ENCODE results near the gene ASIP. TPM values are rescaled to one million over a fixed set of nuclear protein-coding genes. Genes with fewer than 3 reads are reported as not detected.

The ASIP gene
- total RNA-seq, 4 donors from 2014 or later = not detected

- no peaks in the 10 kb centered on the region for H3K27me3 ChIP-seq
- DNase-seq = peak; percentile 96 to 99 (median 98)
- peak in 1 of 2 donors; percentile 68 for TF ChIP-seq POLR2A (IDR thresholded peaks at IDR 0.05)
- no peak for TF ChIP-seq CTCF (IDR thresholded peaks at IDR 0.05)
- H3K4me1 ChIP-seq = peaks cover 0 to 16% (median 0%) of the 10 kb centered on the region in 4 donors
- H3K36me3 ChIP-seq = no peaks in the 10 kb centered on the region
- H3K9me3 ChIP-seq = no peaks in the 10 kb centered on the region
- H3K27ac ChIP-seq = peak within 1 kb of the TSS; percentile 87 to 99 (median 90)
- H3K4me3 ChIP-seq = peak within 1 kb of the TSS; percentile 77 to 91 (median 81)
Measured at GRCh38 chr20:34302723-34303533, 61.7 kb downstream of the ASIP start, which contains the start of gene AHCY. Gene AHCY (minus strand): TSS chr20:34303355. CDS start chr20:34303270, 85 bp downstream.

GRCh38 chr20:34305333-34306230, 64.4 kb downstream of the ASIP start:
- no peaks in the 10 kb centered on the region for H3K9me3 ChIP-seq
- DNase-seq = no peak
- H3K4me1 ChIP-seq = peaks cover 0 to 26% (median 0%) of the 10 kb centered on the region in 4 donors
- H3K27me3 ChIP-seq = no peaks in the 10 kb centered on the region
- no peak for TF ChIP-seq POLR2A (IDR thresholded peaks at IDR 0.05)
- no peak for TF ChIP-seq CTCF (IDR thresholded peaks at IDR 0.05)
- H3K4me3 ChIP-seq = no peak overlapping the region
- no peak overlapping the region for H3K27ac ChIP-seq
- no peaks in the 10 kb centered on the region for H3K36me3 ChIP-seq

- no peak overlapping the region for H3K4me3 ChIP-seq
- no peak for DNase-seq
- TF ChIP-seq POLR2A (IDR thresholded peaks at IDR 0.05) = no peak
- no peak for TF ChIP-seq CTCF (IDR thresholded peaks at IDR 0.05)
- H3K4me1 ChIP-seq = peaks cover 0 to 30% (median 5%) of the 10 kb centered on the region in 4 donors
- peak overlapping the region in 1 of 4 donors; percentile 69 for H3K27ac ChIP-seq
- no peaks in the 10 kb centered on the region for H3K36me3 ChIP-seq
- H3K27me3 ChIP-seq = no peaks in the 10 kb centered on the region
- no peaks in the 10 kb centered on the region for H3K9me3 ChIP-seq
Measured at GRCh38 chr20:34309691-34310090, 68.5 kb downstream of the ASIP start.

GRCh38 chr20:34310481-34311117, 69.4 kb downstream of the ASIP start:
- H3K27me3 ChIP-seq = no peaks in the 10 kb centered on the region
- H3K9me3 ChIP-seq = no peaks in the 10 kb centered on the region
- peak overlapping the region in 2 of 4 donors; percentile 65 to 69 for H3K27ac ChIP-seq
- H3K4me1 ChIP-seq = peaks cover 0 to 30% (median 5%) of the 10 kb centered on the region in 4 donors
- H3K36me3 ChIP-seq = no peaks in the 10 kb centered on the region
- DNase-seq = no peak
- no peak for TF ChIP-seq CTCF (IDR thresholded peaks at IDR 0.05)
- TF ChIP-seq POLR2A (IDR thresholded peaks at IDR 0.05) = no peak
- peak overlapping the region in 2 of 4 donors; percentile 43 to 47 for H3K4me3 ChIP-seq

All from Peyer's patch (tissue), 4 donors.